ENCODE measurements around the gene XCL1. TPM values are rescaled to one million over a fixed set of nuclear protein-coding genes. Genes with fewer than 3 reads are reported as not detected.

Gene XCL1
- total RNA-seq, 4 donors from 2014 or later: 0.66 TPM; not detected in 3

- 93 to 97% methylated on average over 1 of the region's 1 CpG for WGBS, 2 donors
- H3K9me3 ChIP-seq: no peaks in the 10 kb centered on the region
- TF ChIP-seq POLR2A (IDR thresholded peaks at IDR 0.05) (no peak), CTCF (IDR thresholded peaks at IDR 0.05) (no peak), EP300 (IDR thresholded peaks at IDR 0.05) (no peak)
Observed at GRCh38 chr1:168629466-168629865, 53.1 kb downstream of the XCL1 start.

More at GRCh38 chr1:168629466-168629865, 53.1 kb downstream of the XCL1 start:
- DNase-seq (ENCODE audit: low spot score in 2 of 2): no peak
- Histone ChIP-seq H3K4me1 (no peaks in the 10 kb centered on the region), H3K4me3 (no peak overlapping the region), H3K27ac (no peak overlapping the region), H3K36me3 (no peaks in the 10 kb centered on the region), H3K27me3 (no peaks in the 10 kb centered on the region)

Other genes with a start within 250 kb of the XCL1 start
- gene XCL2, start 32.6 kb upstream of the XCL1 start, total RNA-seq: not detected
- 10 to 100 TPM; 21.3 to 81.5 (median 40.0) TPM for gene DPT, start 152.6 kb downstream of the XCL1 start, total RNA-seq